Adipocyte (in vitro differentiated cells): ENCODE data around the gene GPRC5A.

Experiments
- DNase-seq: peaks from one replicate; pipeline ENCODE4 v3.0.0-alpha.2; 2015; ENCODE audit warnings: low read depth
- H3K27me3 ChIP-seq: replicated peaks from 2 replicates; pipeline ENCODE4 v1.7.0; 2013; ENCODE audit warnings: mild to moderate bottlenecking, low read length, moderate library complexity; ENCODE audit not compliant: control insufficient read depth, insufficient read depth
- H3K36me3 ChIP-seq: 2 replicates; pipeline ENCODE4 v1.7.0; 2013; ENCODE audit warnings: low read length, mild to moderate bottlenecking, moderate library complexity; ENCODE audit not compliant: control insufficient read depth, insufficient read depth, severe bottlenecking
- H3K4me1 ChIP-seq: 2 replicates; pipeline ENCODE4 v1.7.0; 2013; ENCODE audit warnings: mild to moderate bottlenecking, low read length, moderate library complexity; ENCODE audit not compliant: control insufficient read depth, insufficient read depth
- H3K4me3 ChIP-seq: 2 replicates; pipeline ENCODE4 v1.7.0; 2013; ENCODE audit warnings: mild to moderate bottlenecking, low read length, moderate library complexity
- H3K9ac ChIP-seq: 2 replicates; pipeline ENCODE4 v1.7.0; 2013; ENCODE audit warnings: mild to moderate bottlenecking, low read length, moderate library complexity
- H3K9me3 ChIP-seq: 2 replicates; pipeline ENCODE4 v1.7.0; 2013; ENCODE audit warnings: mild to moderate bottlenecking, low read length, moderate library complexity; ENCODE audit not compliant: control insufficient read depth

Gene GPRC5A

GRCh38 chr12:12933742-12934141, 42.4 kb downstream of the GPRC5A start:
- H3K27me3 ChIP-seq: no peaks in the 10 kb centered on the region
- no peak overlapping the region for H3K4me3 ChIP-seq
- no peak for DNase-seq
- no peaks in the 10 kb centered on the region for H3K36me3 ChIP-seq
- no peaks in the 10 kb centered on the region for H3K4me1 ChIP-seq
- no peak overlapping the region for H3K9ac ChIP-seq
- H3K9me3 ChIP-seq: no peaks in the 10 kb centered on the region

DNA sequence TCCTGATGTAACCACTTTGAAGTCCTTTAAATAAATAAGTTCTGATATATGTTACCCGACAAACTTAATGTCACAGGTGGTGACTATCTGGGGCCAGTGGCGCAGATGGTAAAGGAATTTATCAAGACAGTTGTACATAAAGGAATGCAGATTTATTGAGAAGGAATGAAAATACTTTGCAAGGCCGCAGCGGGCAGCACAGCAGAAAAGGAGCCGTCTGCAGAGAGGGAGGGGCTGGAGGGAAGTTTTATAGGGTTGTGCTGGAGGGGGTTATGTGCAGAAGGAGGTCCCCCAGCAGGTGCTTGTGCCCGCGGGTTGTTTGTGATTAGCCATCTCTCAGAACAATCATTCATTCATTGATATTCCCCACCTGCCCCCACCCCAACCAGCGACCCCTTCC, 43.2 kb downstream of the GPRC5A start:
- Histone ChIP-seq H3K4me1 (no peaks in the 10 kb centered on the region), H3K9me3 (no peaks in the 10 kb centered on the region), H3K27me3 (no peaks in the 10 kb centered on the region), H3K4me3 (no peak overlapping the region), H3K36me3 (no peaks in the 10 kb centered on the region), H3K9ac (no peak overlapping the region)
- DNase-seq: no peak

DNA sequence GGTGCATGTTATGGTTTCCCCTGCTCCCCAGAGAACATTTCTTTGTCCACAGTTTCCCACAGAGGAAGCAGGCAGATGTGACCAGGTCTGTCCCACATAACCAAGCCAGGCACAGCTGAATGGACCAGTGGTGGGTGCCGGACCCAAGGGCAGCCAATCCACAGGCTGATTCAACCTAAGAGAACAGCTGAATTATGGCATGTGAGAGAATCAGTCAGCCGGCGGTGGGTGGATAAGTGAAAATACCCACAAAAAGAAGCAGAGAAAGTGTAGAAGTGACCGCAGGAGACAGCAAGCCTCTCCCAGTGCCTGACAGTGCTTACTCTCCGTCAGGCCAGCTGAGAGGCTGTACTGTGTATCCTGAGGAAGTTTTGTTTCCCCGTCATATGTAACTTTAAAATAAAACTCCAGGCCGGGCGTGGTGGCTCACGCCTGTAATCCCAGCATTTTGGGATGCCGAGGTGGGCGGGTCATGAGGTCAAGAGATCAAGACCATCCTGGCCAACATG, 45.7 kb downstream of the GPRC5A start:
- Histone ChIP-seq H3K9me3 (no peaks in the 10 kb centered on the region), H3K36me3 (no peaks in the 10 kb centered on the region), H3K27me3 (no peaks in the 10 kb centered on the region), H3K9ac (no peak overlapping the region), H3K4me1 (no peaks in the 10 kb centered on the region), H3K4me3 (no peak overlapping the region)
- DNase-seq: no peak

DNA sequence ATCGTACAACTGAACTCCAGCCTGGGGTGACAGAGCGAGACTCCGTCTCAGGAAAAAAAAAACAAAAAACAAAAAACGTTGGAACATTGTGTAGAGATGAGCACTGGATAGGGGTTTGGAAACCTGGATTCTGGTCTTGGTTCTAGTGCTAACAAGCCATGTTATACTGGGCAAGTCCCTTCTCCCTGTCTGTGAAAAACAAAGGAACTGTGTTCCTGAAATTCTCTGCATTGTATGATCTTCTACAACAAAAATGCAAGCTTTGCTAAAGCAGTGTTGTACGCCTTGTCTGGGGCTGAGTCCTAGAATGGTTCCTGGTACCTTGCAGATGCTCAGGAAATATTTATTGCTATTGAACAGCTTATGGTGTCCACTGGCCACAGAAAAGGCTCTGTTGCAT, 47.2 kb downstream of the GPRC5A start:
- H3K36me3 ChIP-seq: no peaks in the 10 kb centered on the region
- peaks cover 5% of the 10 kb centered on the region for H3K4me1 ChIP-seq
- no peak overlapping the region for H3K4me3 ChIP-seq
- H3K27me3 ChIP-seq: no peaks in the 10 kb centered on the region
- DNase-seq: no peak
- no peaks in the 10 kb centered on the region for H3K9me3 ChIP-seq
- no peak overlapping the region for H3K9ac ChIP-seq

DNA sequence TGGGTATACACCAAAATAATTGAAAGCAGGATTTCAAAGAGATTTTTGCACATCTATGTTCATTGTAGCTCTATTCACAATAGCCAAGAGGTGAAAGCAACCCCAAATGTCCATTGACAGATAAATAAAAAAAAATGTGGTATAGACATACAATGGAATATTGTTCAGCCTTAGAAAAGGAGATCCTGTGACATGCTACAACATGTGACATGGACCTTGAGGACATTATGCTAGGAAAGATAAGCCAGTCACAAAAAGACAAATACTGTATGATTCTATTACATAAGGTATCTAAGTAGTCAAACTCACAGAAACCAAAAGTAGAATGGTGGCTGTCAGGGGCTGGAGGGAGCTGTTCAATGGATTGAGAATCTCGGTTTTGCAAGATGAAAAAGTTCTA, 48.5 kb downstream of the GPRC5A start:
- no peak overlapping the region for H3K9ac ChIP-seq
- no peaks in the 10 kb centered on the region for H3K27me3 ChIP-seq

DNA sequence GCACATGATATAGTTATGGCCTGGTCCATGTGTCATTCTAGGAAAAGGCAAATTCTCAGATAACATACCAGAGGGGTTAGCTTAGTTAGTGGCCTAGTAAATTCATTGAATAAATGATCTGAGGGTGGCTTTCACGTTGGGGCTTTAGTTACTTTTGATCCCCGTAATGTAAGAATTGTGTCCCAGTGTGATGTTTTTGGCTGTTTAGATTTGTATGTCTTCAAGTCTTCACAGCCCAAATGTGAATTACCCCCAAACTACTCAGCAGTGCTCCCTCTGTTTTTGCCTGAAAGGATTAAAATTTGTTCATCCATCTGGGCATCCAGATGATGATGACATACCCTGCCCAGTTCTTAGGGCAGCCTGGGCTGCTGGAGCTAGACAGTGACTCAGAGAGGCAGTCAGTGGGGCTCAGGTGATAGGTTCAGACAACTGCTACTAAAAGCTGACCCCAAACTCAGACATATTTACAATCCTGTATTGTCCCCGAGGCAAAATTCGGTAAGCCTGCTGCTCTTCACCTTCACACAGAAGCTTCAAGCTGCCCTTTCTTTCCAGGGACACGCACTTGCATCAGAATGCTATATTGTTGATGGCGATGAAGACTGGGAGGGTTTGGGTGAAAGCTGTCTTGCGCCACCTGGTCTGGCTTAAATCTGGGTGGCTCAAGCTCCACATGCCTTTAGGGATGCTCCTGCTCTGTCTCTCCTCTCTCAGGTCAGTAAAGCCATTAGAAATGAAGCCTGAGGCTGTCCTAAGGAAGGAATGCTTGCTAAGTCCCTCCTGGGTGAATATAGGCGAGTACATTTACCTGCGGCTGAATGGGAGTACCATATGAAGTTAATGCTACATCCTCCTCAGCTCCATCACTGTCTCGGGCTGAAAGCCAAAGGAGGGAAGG, 50.3 kb downstream of the GPRC5A start:
- Histone ChIP-seq H3K4me1 (peaks cover 14% of the 10 kb centered on the region), H3K36me3 (no peaks in the 10 kb centered on the region), H3K9me3 (no peaks in the 10 kb centered on the region), H3K27me3 (no peaks in the 10 kb centered on the region), H3K9ac (no peak overlapping the region), H3K4me3 (no peak overlapping the region)
- peak; percentile 9 for DNase-seq

More for the DNA sequence above, 48.5 kb downstream of the GPRC5A start:
- no peak overlapping the region for H3K4me3 ChIP-seq
- DNase-seq: no peak
- no peaks in the 10 kb centered on the region for H3K9me3 ChIP-seq
- H3K36me3 ChIP-seq: no peaks in the 10 kb centered on the region
- peaks cover 12% of the 10 kb centered on the region for H3K4me1 ChIP-seq

GRCh38 chr12:12943586-12944260, 52.4 kb downstream of the GPRC5A start:
- peak; percentile 50 for DNase-seq
- H3K36me3 ChIP-seq: no peaks in the 10 kb centered on the region
- H3K4me3 ChIP-seq: no peak overlapping the region
- no peaks in the 10 kb centered on the region for H3K9me3 ChIP-seq
- H3K27me3 ChIP-seq: no peaks in the 10 kb centered on the region
- H3K9ac ChIP-seq: no peak overlapping the region
- peaks cover 23% of the 10 kb centered on the region for H3K4me1 ChIP-seq

- Histone ChIP-seq H3K9ac (no peak overlapping the region), H3K9me3 (no peaks in the 10 kb centered on the region), H3K4me3 (no peak overlapping the region), H3K36me3 (no peaks in the 10 kb centered on the region), H3K4me1 (peaks cover 23% of the 10 kb centered on the region), H3K27me3 (no peaks in the 10 kb centered on the region)
- DNase-seq: no peak
These were observed 54.2 kb downstream of the GPRC5A start for GRCh38 chr12:12945591-12945990.

GRCh38 chr12:12946686-12947355, 55.5 kb downstream of the GPRC5A start:
- no peak overlapping the region for H3K4me3 ChIP-seq
- no peaks in the 10 kb centered on the region for H3K27me3 ChIP-seq
- H3K4me1 ChIP-seq: peaks cover 23% of the 10 kb centered on the region
- H3K9me3 ChIP-seq: no peaks in the 10 kb centered on the region
- no peaks in the 10 kb centered on the region for H3K36me3 ChIP-seq
- DNase-seq: no peak
- no peak overlapping the region for H3K9ac ChIP-seq

DNA sequence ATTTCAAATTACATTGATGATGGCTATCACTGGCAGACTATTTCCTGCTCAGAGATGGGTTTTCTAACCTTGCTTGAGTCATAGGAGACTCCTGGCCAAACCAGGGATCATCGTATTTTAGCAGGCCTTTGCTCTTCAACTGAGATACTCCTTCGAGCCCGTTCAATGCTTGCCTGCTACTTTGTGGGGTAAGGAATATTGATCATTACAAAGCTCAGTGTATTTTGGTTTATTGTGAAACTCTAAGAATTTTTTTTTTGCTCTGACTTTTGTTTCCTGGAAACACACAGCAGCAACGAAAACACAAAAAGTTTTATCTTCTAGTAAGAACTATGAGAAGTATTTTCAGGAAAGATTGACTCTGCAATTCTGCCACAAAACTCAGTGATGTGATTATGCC, 56.5 kb downstream of the GPRC5A start:
- Histone ChIP-seq H3K9ac (no peak overlapping the region), H3K27me3 (no peaks in the 10 kb centered on the region), H3K4me1 (peaks cover 23% of the 10 kb centered on the region), H3K9me3 (no peaks in the 10 kb centered on the region), H3K4me3 (no peak overlapping the region), H3K36me3 (no peaks in the 10 kb centered on the region)
- DNase-seq: no peak

DNA sequence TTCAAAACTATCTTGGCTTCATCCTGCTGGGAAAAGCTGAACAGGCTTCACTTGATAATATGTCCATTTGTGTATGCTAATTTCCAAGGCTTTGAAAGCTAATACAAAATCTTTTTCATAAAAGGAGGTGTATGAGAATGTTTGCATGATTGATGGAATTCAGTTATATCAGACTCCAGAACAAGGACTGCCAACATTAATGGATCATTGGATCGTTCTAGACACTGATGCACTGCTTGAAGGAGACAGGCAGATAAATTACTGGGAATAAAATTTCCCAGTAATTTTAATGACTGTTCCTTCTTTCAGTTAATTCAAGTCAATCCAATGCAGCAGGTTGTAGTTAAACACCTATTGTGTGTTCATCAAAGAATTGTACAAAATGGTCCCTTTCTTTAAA, 60.1 kb downstream of the GPRC5A start:
- no peaks in the 10 kb centered on the region for H3K36me3 ChIP-seq
- DNase-seq: no peak
- no peak overlapping the region for H3K9ac ChIP-seq
- H3K4me3 ChIP-seq: no peak overlapping the region
- H3K4me1 ChIP-seq: peaks cover 10% of the 10 kb centered on the region
- no peaks in the 10 kb centered on the region for H3K27me3 ChIP-seq
- H3K9me3 ChIP-seq: no peaks in the 10 kb centered on the region
